K562 (cell line): ENCODE data around the gene MACROD2. TPM values are rescaled to one million over a fixed set of nuclear protein-coding genes. Genes with fewer than 3 reads are reported as not detected.

Experiments used
- ATAC-seq: fragments of 200-7000 bp; cut with Tn5 transposase; 3 replicates; pipeline ENCODE4 v1.9.1; 2020; ENCODE audit warnings: moderate library complexity
- BruUV-seq: library from RNA; stranded (reverse); fragments of 400-500 nt; replicated peaks from 2 replicates; lab custom pipeline; 2021; lab: Mats Ljungman, UMichigan
- CTCF ChIA-PET: fragments of 300-600 bp; formaldehyde crosslinking; extraction: SDS; loops from one replicate; lab custom pipeline; 2021; ENCODE audit warnings: low intra/inter-chr PET ratio; lab: Yijun Ruan, JAX
- POLR2A ChIA-PET: fragments of 300-600, 350-650 bp; sonication (Branson Sonifier 250); formaldehyde crosslinking; extraction: SDS; loops from one replicate; lab custom pipeline; 2021; ENCODE audit warnings: antibody characterized with exemption, inconsistent platforms; lab: Yijun Ruan, JAX
- DNase-seq, 4 experiments: peaks; one replicate each; pipeline versions ENCODE4 v3.0.0 to v3.0.0-alpha.2; 2011 to 2018; ENCODE audit warnings: low spot score in 3 of 4, mixed read lengths in 3 of 4; ENCODE audit errors: extremely low read depth in 1 of 4
- FAIRE-seq: peaks from 2 replicates; lab custom pipeline; 2011; peaks lifted over from hg19 to GRCh38; lab: Jason Lieb, UNC
- H2AFZ ChIP-seq: 2 replicates; pipeline ENCODE4 v1.6.0; 2011; ENCODE audit warnings: low read depth, low read length, control low read depth, inconsistent platforms
- H3K27ac ChIP-seq: fragments of 200-600 bp; 3 replicates; pipeline ENCODE4 v1.8.0; 2011; ENCODE audit warnings: low read depth, mild to moderate bottlenecking, control low read depth, inconsistent platforms, low read length, moderate library complexity, mixed read lengths; ENCODE audit errors: extremely low read depth
- H3K27me3 ChIP-seq, 2 experiments: fragments of 300-600 bp in 1 of 2; 2 replicates in 1 of 2; 3 replicates in 1 of 2; pipeline versions ENCODE4 v1.6.0 to v1.8.0; 2011; ENCODE audit warnings: inconsistent platforms in 2 of 2, low read length in 2 of 2, mild to moderate bottlenecking in 1 of 2, mixed read lengths in 1 of 2, moderate library complexity in 1 of 2; ENCODE audit not compliant: control insufficient read depth in 2 of 2, insufficient read depth in 2 of 2
- H3K36me3 ChIP-seq: fragments of 300-600 bp; 3 replicates; pipeline ENCODE4 v1.8.0; 2011; ENCODE audit warnings: mild to moderate bottlenecking, low read length, inconsistent platforms; ENCODE audit not compliant: control insufficient read depth, insufficient read depth
- H3K4me1 ChIP-seq, 2 experiments: fragments of 200-600 bp in 1 of 2; replicated peaks in 1 of 2; 2 replicates in 1 of 2; 3 replicates in 1 of 2; pipeline versions ENCODE4 v1.5.1 to v1.8.0; 2011; ENCODE audit warnings: inconsistent platforms in 2 of 2, low read length in 2 of 2, mild to moderate bottlenecking in 1 of 2, mixed read lengths in 1 of 2, moderate library complexity in 1 of 2; ENCODE audit not compliant: control insufficient read depth in 2 of 2, insufficient read depth in 2 of 2
- H3K4me2 ChIP-seq: 2 replicates; pipeline ENCODE4 v1.6.1; 2011; ENCODE audit warnings: low read length, control low read depth, inconsistent platforms, mixed read lengths; ENCODE audit not compliant: insufficient read depth
- H3K4me3 ChIP-seq: fragments of 200-600 bp; sonication (generic), shearing (Covaris generic); 2 replicates; pipeline ENCODE4 v1.5.1; 2016; ENCODE audit warnings: control low read depth, inconsistent platforms
- H3K79me2 ChIP-seq: fragments of 200-600 bp; 3 replicates; pipeline ENCODE4 v1.8.0; 2011; ENCODE audit warnings: low read length, inconsistent platforms; ENCODE audit not compliant: control insufficient read depth, insufficient read depth
- H3K9ac ChIP-seq, 2 experiments: 2 replicates each; pipeline versions ENCODE4 v1.6.0 to v1.6.1; 2011; ENCODE audit warnings: low read depth in 2 of 2, low read length in 2 of 2, control low read depth in 1 of 2, inconsistent platforms in 1 of 2, mild to moderate bottlenecking in 1 of 2, mixed read lengths in 1 of 2; ENCODE audit not compliant: insufficient read depth in 1 of 2
- H3K9me1 ChIP-seq: one replicate; pipeline ENCODE4 v1.6.0; 2011; ENCODE audit warnings: inconsistent platforms, mild to moderate bottlenecking, low read length, moderate library complexity; ENCODE audit not compliant: control insufficient read depth, insufficient read depth
- H3K9me3 ChIP-seq: replicated peaks from 2 replicates; pipeline ENCODE4 v1.5.1; 2011; ENCODE audit warnings: low read depth, low read length, inconsistent platforms; ENCODE audit not compliant: control insufficient read depth, insufficient read depth
- H4K20me1 ChIP-seq: replicated peaks from 2 replicates; pipeline ENCODE4 v1.6.1; 2011; ENCODE audit warnings: low read length, inconsistent platforms, mixed read lengths; ENCODE audit not compliant: control insufficient read depth, insufficient read depth
- GABPB2 ChIP-seq: fragments of 250-450 bp; sonication (Bioruptor Pico); conservative IDR thresholded peaks from 2 replicates; pipeline ENCODE4 v1.5.1; 2021; ENCODE audit warnings: mild to moderate bottlenecking
- HDAC1 ChIP-seq, 2 experiments: fragments of 450-650 bp; IDR thresholded peaks; 2 replicates each; pipeline ENCODE4 v1.6.1; 2016 to 2017; ENCODE audit warnings: inconsistent platforms in 1 of 2, mild to moderate bottlenecking in 1 of 2, moderate library complexity in 1 of 2
- RB1 ChIP-seq: fragments of 450-650 bp; IDR thresholded peaks from 2 replicates; pipeline ENCODE4 v1.6.1; 2017; ENCODE audit warnings: low read depth, mild to moderate bottlenecking
- SLC30A9 ChIP-seq: fragments of 250-450 bp; sonication (Bioruptor Pico); IDR thresholded peaks from 2 replicates; pipeline ENCODE4 v1.8.0; 2022; ENCODE audit warnings: mild to moderate bottlenecking, moderate library complexity
- ZBTB8A ChIP-seq: fragments of 450-650 bp; IDR thresholded peaks from 2 replicates; pipeline ENCODE4 v1.6.1; 2018; ENCODE audit warnings: mild to moderate bottlenecking, moderate library complexity; ENCODE audit not compliant: partially characterized antibody
- ZNF644 ChIP-seq: fragments of 200-800 bp; sonication (Bioruptor generic); IDR thresholded peaks from 2 replicates; pipeline ENCODE4 v1.6.1; 2016; ENCODE audit warnings: low read depth, missing genetic modification characterization, missing compliant biosample characterization
- WGBS: fragments of 100-300 bp; shearing (Covaris generic); methylation state at CpG from one replicate; pipeline ENCODE4 v1.1.6; 2016; ENCODE audit warnings: low coverage, mixed read lengths; ENCODE audit not compliant: insufficient coverage; ENCODE audit errors: missing lambda C conversion rate; 5-methylcytosine and 5-hydroxymethylcytosine counted together
- in situ Hi-C: fragments of 300-500 bp; cut with MboI; formaldehyde crosslinking; loops from 4 replicates; pipeline ENCODE4 v1.15.0; 2018; ENCODE audit warnings: inconsistent platforms, mixed read lengths
- intact Hi-C: fragments of 100-400 bp; cut with micrococcal nuclease; formaldehyde crosslinking; loops from 2 replicates; pipeline ENCODE4 v1.14.2; 2022
- polyA plus RNA-seq, 8 experiments: library from polyadenylated mRNA; depleted of rRNA in 4 of 8; stranded (reverse) in 5 of 8; unstranded in 3 of 8; fragments of >200 nt; fragmentation: Nextera tagmentation in 2 of 8; fragmentation: Illumina TruSeq in 1 of 8; extraction: Ambion mirVana in 2 of 8; extraction: Trizol in 1 of 8; gene quantifications; 2 replicates each; pipeline versions ENCODE4 v1.2.1 to v1.2.3, GENCODE V29; 2011 to 2014; ENCODE audit warnings: inconsistent platforms in 1 of 8, missing spikeins in 1 of 8
- total RNA-seq, 7 experiments: library from RNA; depleted of rRNA in 6 of 7; stranded (reverse); fragments of >200 nt in 6 of 7; fragmentation: Illumina TruSeq in 2 of 7; extraction: Trizol in 2 of 7; gene quantifications; 2 replicates each; pipeline versions ENCODE4 v1.2.1 to v1.2.3, GENCODE V29; 2011 to 2021; ENCODE audit warnings: low replicate concordance in 1 of 7
- TF ChIP-seq, protein P1 (sequence below), 3 experiments: fragments of 200-800 bp in 1 of 3; sonication (Bioruptor generic) in 1 of 3; sonication (generic) in 1 of 3; formaldehyde crosslinking in 1 of 3; IDR thresholded peaks; 2 replicates each; pipeline versions ENCODE4 v1.6.1 to v1.8.0; 2016 to 2022; ENCODE audit warnings: mild to moderate bottlenecking in 2 of 3, missing compliant biosample characterization in 2 of 3, missing genetic modification characterization in 2 of 3, missing genetic modification reagents in 1 of 3
- TF ChIP-seq, protein P2 (sequence below): fragments of 450-650 bp; IDR thresholded peaks from 2 replicates; pipeline ENCODE4 v1.6.1; 2016; ENCODE audit warnings: borderline replicate concordance
- TF ChIP-seq, protein P3 (sequence below): fragments of 250-450 bp; sonication (Bioruptor Pico); IDR thresholded peaks from 2 replicates; pipeline ENCODE4 v1.4.0; 2020; ENCODE audit warnings: mild to moderate bottlenecking, moderate library complexity, borderline replicate concordance
- TF ChIP-seq, protein P4 (sequence below): IDR thresholded peaks from 2 replicates; pipeline ENCODE4 v1.6.1; 2016; ENCODE audit warnings: missing genetic modification characterization, missing compliant biosample characterization

MACROD2 gene
- total and polyA plus RNA-seq, 9 of the 15 experiments (the other 6 are each of a cell fraction or from before 2014, with no cell fraction given): not detected

DNA sequence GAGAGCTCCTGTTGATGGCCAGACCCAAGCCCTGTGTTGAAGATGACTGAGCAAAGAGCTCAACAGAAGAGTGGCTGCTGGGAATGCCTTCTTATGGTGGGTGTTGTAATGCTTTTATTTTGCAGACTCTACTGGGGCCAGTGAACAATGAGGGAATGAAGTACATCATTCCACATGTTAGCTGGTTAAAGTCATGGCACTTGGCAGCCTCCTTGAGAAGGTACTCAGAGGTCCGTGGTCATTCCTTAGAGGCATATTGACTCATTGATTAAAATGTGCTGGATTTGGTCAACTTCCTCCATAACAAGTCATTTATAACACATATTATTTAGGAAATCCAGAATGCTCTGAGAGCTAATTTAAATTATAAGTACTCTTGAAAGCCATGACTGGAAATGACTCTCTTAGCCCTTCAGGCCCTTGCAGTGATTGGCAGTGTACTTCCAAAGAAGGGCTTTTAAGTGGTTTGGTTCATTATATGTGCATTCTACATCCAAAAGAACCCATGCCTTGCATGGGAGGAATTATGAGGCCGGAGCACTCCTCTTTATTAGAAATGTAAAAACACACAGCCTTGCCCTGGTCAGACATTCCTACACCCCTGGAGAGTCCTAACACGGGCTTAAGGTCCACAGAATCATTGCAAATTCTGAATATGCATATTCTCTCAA lies 1601.0 kb downstream of the MACROD2 start (continued):
- TF ChIP-seq, protein P1, sequence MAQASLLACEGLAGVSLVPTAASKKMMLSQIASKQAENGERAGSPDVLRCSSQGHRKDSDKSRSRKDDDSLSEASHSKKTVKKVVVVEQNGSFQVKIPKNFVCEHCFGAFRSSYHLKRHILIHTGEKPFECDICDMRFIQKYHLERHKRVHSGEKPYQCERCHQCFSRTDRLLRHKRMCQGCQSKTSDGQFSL (CRISPR knock-in tag; IDR thresholded peaks at IDR 0.05): no peak
- TF ChIP-seq, protein P1 (tag; IDR thresholded peaks at IDR 0.05): no peak

DNA sequence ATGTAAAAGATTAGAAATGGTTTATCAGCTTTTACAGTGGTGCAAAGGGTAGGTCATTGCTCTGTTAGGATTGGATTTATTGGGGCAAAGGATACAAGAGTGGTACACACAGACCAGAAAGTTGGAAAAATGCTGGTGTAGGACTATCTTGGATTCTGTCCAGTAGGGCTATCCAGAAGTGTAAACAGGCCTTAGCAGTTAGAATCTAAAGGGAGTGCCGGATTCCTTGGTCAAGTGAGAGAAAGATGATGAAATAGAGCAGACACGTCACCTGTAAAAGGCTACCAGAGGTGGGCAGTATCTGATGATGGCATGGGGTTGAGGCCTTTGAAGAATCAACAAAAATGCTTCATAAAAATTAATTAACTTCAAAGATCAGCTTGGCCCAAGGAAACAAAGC lies 1602.0 kb downstream of the MACROD2 start:
- Histone ChIP-seq H3K79me2 (no peaks in the 10 kb centered on the region), H3K27me3 (no peaks in the 10 kb centered on the region), H3K27ac (no peak overlapping the region), H3K9me3 (no peaks in the 10 kb centered on the region), H2AFZ (no peak overlapping the region), H3K4me1 (no peaks in the 10 kb centered on the region), H4K20me1 (no peaks in the 10 kb centered on the region), H3K9me1 (no peaks in the 10 kb centered on the region), H3K36me3 (no peaks in the 10 kb centered on the region), H3K9ac (no peak overlapping the region), H3K4me3 (no peak overlapping the region), H3K4me2 (no peak overlapping the region)
- FAIRE-seq (no peak), DNase-seq (no peak), ATAC-seq (no peak)
- POLR2A ChIA-PET: no interaction called here
- intact Hi-C loops: no loop called here
- CTCF ChIA-PET: no interaction called here
- no TSS peak for BruUV-seq
- 0% methylated on average over 1 of the region's 2 CpGs for WGBS
- in situ Hi-C loops: no loop called here
- TF ChIP-seq ZNF644 (tag): no peak
- TF ChIP-seq, protein P2, sequence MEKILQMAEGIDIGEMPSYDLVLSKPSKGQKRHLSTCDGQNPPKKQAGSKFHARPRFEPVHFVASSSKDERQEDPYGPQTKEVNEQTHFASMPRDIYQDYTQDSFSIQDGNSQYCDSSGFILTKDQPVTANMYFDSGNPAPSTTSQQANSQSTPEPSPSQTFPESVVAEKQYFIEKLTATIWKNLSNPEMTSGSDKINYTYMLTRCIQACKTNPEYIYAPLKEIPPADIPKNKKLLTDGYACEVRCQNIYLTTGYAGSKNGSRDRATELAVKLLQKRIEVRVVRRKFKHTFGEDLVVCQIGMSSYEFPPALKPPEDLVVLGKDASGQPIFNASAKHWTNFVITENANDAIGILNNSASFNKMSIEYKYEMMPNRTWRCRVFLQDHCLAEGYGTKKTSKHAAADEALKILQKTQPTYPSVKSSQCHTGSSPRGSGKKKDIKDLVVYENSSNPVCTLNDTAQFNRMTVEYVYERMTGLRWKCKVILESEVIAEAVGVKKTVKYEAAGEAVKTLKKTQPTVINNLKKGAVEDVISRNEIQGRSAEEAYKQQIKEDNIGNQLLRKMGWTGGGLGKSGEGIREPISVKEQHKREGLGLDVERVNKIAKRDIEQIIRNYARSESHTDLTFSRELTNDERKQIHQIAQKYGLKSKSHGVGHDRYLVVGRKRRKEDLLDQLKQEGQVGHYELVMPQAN: no peak
- no peak for TF ChIP-seq SLC30A9 (CRISPR knock-in tag)
- TF ChIP-seq, protein P3, sequence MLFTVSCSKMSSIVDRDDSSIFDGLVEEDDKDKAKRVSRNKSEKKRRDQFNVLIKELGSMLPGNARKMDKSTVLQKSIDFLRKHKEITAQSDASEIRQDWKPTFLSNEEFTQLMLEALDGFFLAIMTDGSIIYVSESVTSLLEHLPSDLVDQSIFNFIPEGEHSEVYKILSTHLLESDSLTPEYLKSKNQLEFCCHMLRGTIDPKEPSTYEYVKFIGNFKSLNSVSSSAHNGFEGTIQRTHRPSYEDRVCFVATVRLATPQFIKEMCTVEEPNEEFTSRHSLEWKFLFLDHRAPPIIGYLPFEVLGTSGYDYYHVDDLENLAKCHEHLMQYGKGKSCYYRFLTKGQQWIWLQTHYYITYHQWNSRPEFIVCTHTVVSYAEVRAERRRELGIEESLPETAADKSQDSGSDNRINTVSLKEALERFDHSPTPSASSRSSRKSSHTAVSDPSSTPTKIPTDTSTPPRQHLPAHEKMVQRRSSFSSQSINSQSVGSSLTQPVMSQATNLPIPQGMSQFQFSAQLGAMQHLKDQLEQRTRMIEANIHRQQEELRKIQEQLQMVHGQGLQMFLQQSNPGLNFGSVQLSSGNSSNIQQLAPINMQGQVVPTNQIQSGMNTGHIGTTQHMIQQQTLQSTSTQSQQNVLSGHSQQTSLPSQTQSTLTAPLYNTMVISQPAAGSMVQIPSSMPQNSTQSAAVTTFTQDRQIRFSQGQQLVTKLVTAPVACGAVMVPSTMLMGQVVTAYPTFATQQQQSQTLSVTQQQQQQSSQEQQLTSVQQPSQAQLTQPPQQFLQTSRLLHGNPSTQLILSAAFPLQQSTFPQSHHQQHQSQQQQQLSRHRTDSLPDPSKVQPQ (CRISPR knock-in tag): no peak
- TF ChIP-seq HDAC1 (IDR thresholded peaks at IDR 0.05): no peak
- TF ChIP-seq, protein P4, sequence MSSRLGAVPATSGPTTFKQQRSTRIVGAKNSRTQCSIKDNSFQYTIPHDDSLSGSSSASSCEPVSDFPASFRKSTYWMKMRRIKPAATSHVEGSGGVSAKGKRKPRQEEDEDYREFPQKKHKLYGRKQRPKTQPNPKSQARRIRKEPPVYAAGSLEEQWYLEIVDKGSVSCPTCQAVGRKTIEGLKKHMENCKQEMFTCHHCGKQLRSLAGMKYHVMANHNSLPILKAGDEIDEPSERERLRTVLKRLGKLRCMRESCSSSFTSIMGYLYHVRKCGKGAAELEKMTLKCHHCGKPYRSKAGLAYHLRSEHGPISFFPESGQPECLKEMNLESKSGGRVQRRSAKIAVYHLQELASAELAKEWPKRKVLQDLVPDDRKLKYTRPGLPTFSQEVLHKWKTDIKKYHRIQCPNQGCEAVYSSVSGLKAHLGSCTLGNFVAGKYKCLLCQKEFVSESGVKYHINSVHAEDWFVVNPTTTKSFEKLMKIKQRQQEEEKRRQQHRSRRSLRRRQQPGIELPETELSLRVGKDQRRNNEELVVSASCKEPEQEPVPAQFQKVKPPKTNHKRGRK (tag): no peak
- no peak for TF ChIP-seq ZBTB8A
- TF ChIP-seq GABPB2 (CRISPR knock-in tag): no peak
- no peak for TF ChIP-seq RB1
